K562 (cell line): ENCODE results near the gene BCL2L12. TPM values are rescaled to one million over a fixed set of nuclear protein-coding genes. Genes with fewer than 3 reads are reported as not detected.

Source experiments
- BRD9 ChIP-seq: fragments of 450-650 bp; IDR thresholded peaks from 2 replicates; pipeline ENCODE4 v1.6.1; 2018; ENCODE audit warnings: low read depth; ENCODE audit not compliant: partially characterized antibody
- CBFB ChIP-seq: sonication (generic); formaldehyde crosslinking; IDR thresholded peaks from 2 replicates; pipeline ENCODE4 v1.4.0; 2020; ENCODE audit warnings: mild to moderate bottlenecking, missing genetic modification reagents
- CHD7 ChIP-seq: fragments of 200-600 bp; sonication (generic); IDR thresholded peaks from one replicate; pipeline ENCODE4 v1.6.1; 2012; ENCODE audit warnings: mild to moderate bottlenecking, low read depth, low read length, inconsistent platforms
- DNMT1 ChIP-seq: fragments of 450-650 bp; IDR thresholded peaks from 2 replicates; pipeline ENCODE4 v1.6.1; 2016; ENCODE audit warnings: antibody characterized with exemption, mild to moderate bottlenecking
- DPF2 ChIP-seq: fragments of 450-650 bp; IDR thresholded peaks from 2 replicates; pipeline ENCODE4 v1.6.1; 2016
- ELF1 ChIP-seq: fragments of 200-800 bp; sonication (Bioruptor generic); IDR thresholded peaks from 2 replicates; pipeline ENCODE4 v1.6.1; 2016; ENCODE audit warnings: missing genetic modification characterization, missing compliant biosample characterization
- FOXJ2 ChIP-seq: fragments of 200-800 bp; sonication (Bioruptor generic); IDR thresholded peaks from 2 replicates; pipeline ENCODE4 v1.6.1; 2016; ENCODE audit warnings: missing genetic modification characterization, missing compliant biosample characterization
- HNRNPL ChIP-seq: fragments of 200-400 bp; formaldehyde crosslinking; IDR thresholded peaks from 2 replicates; pipeline ENCODE4 v1.6.1; 2017; ENCODE audit warnings: low read depth, mild to moderate bottlenecking, low read length
- HNRNPLL ChIP-seq: fragments of 200-400 bp; formaldehyde crosslinking; IDR thresholded peaks from 2 replicates; pipeline ENCODE4 v1.6.1; 2017; ENCODE audit warnings: low read length, low read depth, mild to moderate bottlenecking; ENCODE audit not compliant: poor library complexity, severe bottlenecking
- KDM1A ChIP-seq, 2 experiments: fragments of 450-650 bp; IDR thresholded peaks; 2 replicates each; pipeline ENCODE4 v1.6.1; 2016; ENCODE audit warnings: mild to moderate bottlenecking in 2 of 2
- NR4A1 ChIP-seq, 2 experiments: fragments of 250-450 bp in 1 of 2; fragments of 450-650 bp in 1 of 2; sonication (Bioruptor Pico) in 1 of 2; IDR thresholded peaks; 2 replicates each; pipeline versions ENCODE4 v1.4.0 to v1.6.1; 2016 to 2020; ENCODE audit warnings: mild to moderate bottlenecking in 2 of 2, missing compliant biosample characterization in 1 of 2, missing genetic modification characterization in 1 of 2, moderate library complexity in 1 of 2
- OTX1 ChIP-seq: fragments of 450-650 bp; formaldehyde crosslinking; IDR thresholded peaks from 2 replicates; pipeline ENCODE4 v1.4.0; 2022; ENCODE audit warnings: mild to moderate bottlenecking
- TAF15 ChIP-seq: fragments of 200-400 bp; formaldehyde crosslinking; IDR thresholded peaks from 2 replicates; pipeline ENCODE4 v1.6.1; 2017; ENCODE audit warnings: mild to moderate bottlenecking, low read depth, low read length, moderate library complexity
- XRCC4 ChIP-seq: IDR thresholded peaks from one replicate; pipeline ENCODE4 v1.6.1; 2011; ENCODE audit not compliant: insufficient read depth, insufficient read length; ENCODE audit errors: extremely low read depth
- ZNF785 ChIP-seq: fragments of 250-450 bp; sonication (Bioruptor Pico); IDR thresholded peaks from 2 replicates; pipeline ENCODE4 v1.4.0; 2020; ENCODE audit warnings: mild to moderate bottlenecking
- polyA plus RNA-seq, 8 experiments: library from polyadenylated mRNA; depleted of rRNA in 4 of 8; stranded (reverse) in 5 of 8; unstranded in 3 of 8; fragments of >200 nt; fragmentation: Nextera tagmentation in 2 of 8; fragmentation: Illumina TruSeq in 1 of 8; extraction: Ambion mirVana in 2 of 8; extraction: Trizol in 1 of 8; gene quantifications; 2 replicates each; pipeline versions ENCODE4 v1.2.1 to v1.2.3, GENCODE V29; 2011 to 2014; ENCODE audit warnings: inconsistent platforms in 1 of 8, missing spikeins in 1 of 8
- total RNA-seq, 7 experiments: library from RNA; depleted of rRNA in 6 of 7; stranded (reverse); fragments of >200 nt in 6 of 7; fragmentation: Illumina TruSeq in 2 of 7; extraction: Trizol in 2 of 7; gene quantifications; 2 replicates each; pipeline versions ENCODE4 v1.2.1 to v1.2.3, GENCODE V29; 2011 to 2021; ENCODE audit warnings: low replicate concordance in 1 of 7
- TF ChIP-seq, protein P1 (sequence below): fragments of 450-650 bp; conservative IDR thresholded peaks from 2 replicates; pipeline ENCODE4 v1.6.1; 2016; ENCODE audit warnings: missing genetic modification characterization, low read depth, mild to moderate bottlenecking, control low read depth, missing compliant biosample characterization

The BCL2L12 gene
- total and polyA plus RNA-seq, 9 of the 15 experiments (the other 6 are each of a cell fraction or from before 2014, with no cell fraction given) = 7.4 to 263 (median 81.2) TPM

DNA sequence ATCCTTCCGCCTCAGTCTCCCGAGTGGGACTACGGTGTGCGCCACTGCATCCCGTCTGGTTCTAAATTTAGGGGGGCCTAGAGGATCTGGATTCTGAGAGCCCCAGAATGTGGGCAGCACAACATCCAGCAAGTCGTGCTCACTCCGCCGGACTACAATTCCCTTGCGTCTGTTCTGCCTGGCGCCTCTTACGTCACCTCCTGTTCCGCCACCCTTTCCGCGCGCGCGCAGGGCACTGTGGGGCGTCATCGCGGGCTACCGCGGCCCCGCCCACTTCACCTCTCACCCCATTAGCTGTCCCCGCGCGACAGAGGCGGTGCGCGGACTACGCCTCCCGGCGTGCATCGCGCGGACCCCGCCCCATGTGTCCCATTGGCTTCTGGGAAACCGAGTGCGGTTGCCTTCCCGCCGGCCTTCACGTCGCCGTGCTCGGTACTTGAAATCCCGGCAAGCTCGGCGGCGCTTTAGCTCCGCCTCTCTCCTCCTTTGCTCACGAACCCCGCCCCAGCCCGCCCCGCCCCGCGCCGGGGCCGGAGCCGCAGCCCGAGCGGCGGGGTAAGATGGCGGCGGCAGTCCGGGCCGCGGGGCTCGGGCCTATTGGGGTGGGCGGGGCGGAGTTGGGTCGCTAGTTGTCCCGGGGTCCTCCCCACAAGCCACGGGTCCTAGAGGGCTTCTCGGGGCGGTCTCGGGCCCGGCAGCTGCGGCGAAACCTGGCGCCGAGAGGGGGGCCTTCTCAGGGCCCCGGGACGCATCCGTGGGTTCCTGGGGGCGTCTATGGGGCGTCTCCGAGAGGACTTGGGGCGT, 23.8 kb upstream of the BCL2L12 start, which contains the start of gene SCAF1 (continued):
- TF ChIP-seq, protein P1, sequence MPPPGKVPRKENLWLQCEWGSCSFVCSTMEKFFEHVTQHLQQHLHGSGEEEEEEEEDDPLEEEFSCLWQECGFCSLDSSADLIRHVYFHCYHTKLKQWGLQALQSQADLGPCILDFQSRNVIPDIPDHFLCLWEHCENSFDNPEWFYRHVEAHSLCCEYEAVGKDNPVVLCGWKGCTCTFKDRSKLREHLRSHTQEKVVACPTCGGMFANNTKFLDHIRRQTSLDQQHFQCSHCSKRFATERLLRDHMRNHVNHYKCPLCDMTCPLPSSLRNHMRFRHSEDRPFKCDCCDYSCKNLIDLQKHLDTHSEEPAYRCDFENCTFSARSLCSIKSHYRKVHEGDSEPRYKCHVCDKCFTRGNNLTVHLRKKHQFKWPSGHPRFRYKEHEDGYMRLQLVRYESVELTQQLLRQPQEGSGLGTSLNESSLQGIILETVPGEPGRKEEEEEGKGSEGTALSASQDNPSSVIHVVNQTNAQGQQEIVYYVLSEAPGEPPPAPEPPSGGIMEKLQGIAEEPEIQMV (tag) = no peak
- TF ChIP-seq ELF1 (tag) = peak; percentile 60; the same call in 1 of the 2 replicates
- TF ChIP-seq CHD7 = no peak
- no peak for TF ChIP-seq ZNF785 (CRISPR knock-in tag)
- no peak for TF ChIP-seq DPF2
- no peak for TF ChIP-seq CBFB (CRISPR knock-in tag)
- peak; percentile 68 for TF ChIP-seq HNRNPLL
- TF ChIP-seq KDM1A (IDR thresholded peaks at IDR 0.05) = no peak
- TF ChIP-seq XRCC4 = no peak
- no peak for TF ChIP-seq HNRNPL
- TF ChIP-seq BRD9 = no peak
- peak; percentile 82 for TF ChIP-seq FOXJ2 (tag)
- TF ChIP-seq NR4A1 (CRISPR knock-in tag; IDR thresholded peaks at IDR 0.05) = no peak
- no peak for TF ChIP-seq NR4A1 (tag; IDR thresholded peaks at IDR 0.05)
- no peak for TF ChIP-seq DNMT1
- no peak for TF ChIP-seq OTX1 (CRISPR knock-in tag)
- no peak for TF ChIP-seq TAF15
